K562 (cell line): ENCODE data around the gene PPM1D. TPM values are rescaled to one million over a fixed set of nuclear protein-coding genes. Genes with fewer than 3 reads are reported as not detected.

Experiments
- ATAC-seq: fragments of 200-7000 bp; cut with Tn5 transposase; 3 replicates; pipeline ENCODE4 v1.9.1; 2020; ENCODE audit warnings: moderate library complexity
- BruUV-seq: library from RNA; stranded (reverse); fragments of 400-500 nt; replicated peaks from 2 replicates; lab custom pipeline; 2021; lab: Mats Ljungman, UMichigan
- CTCF ChIA-PET: fragments of 300-600 bp; formaldehyde crosslinking; extraction: SDS; loops from one replicate; lab custom pipeline; 2021; ENCODE audit warnings: low intra/inter-chr PET ratio; lab: Yijun Ruan, JAX
- POLR2A ChIA-PET: fragments of 300-600, 350-650 bp; sonication (Branson Sonifier 250); formaldehyde crosslinking; extraction: SDS; loops from one replicate; lab custom pipeline; 2021; ENCODE audit warnings: antibody characterized with exemption, inconsistent platforms; lab: Yijun Ruan, JAX
- DNase-seq, 4 experiments: peaks; one replicate each; pipeline versions ENCODE4 v3.0.0 to v3.0.0-alpha.2; 2011 to 2018; ENCODE audit warnings: low spot score in 3 of 4, mixed read lengths in 3 of 4; ENCODE audit errors: extremely low read depth in 1 of 4
- FAIRE-seq: peaks from 2 replicates; lab custom pipeline; 2011; peaks lifted over from hg19 to GRCh38; lab: Jason Lieb, UNC
- H2AFZ ChIP-seq: 2 replicates; pipeline ENCODE4 v1.6.0; 2011; ENCODE audit warnings: low read depth, low read length, control low read depth, inconsistent platforms
- H3K27ac ChIP-seq: fragments of 200-600 bp; 3 replicates; pipeline ENCODE4 v1.8.0; 2011; ENCODE audit warnings: low read depth, mild to moderate bottlenecking, control low read depth, inconsistent platforms, low read length, moderate library complexity, mixed read lengths; ENCODE audit errors: extremely low read depth
- H3K27me3 ChIP-seq, 2 experiments: fragments of 300-600 bp in 1 of 2; 2 replicates in 1 of 2; 3 replicates in 1 of 2; pipeline versions ENCODE4 v1.6.0 to v1.8.0; 2011; ENCODE audit warnings: inconsistent platforms in 2 of 2, low read length in 2 of 2, mild to moderate bottlenecking in 1 of 2, mixed read lengths in 1 of 2, moderate library complexity in 1 of 2; ENCODE audit not compliant: control insufficient read depth in 2 of 2, insufficient read depth in 2 of 2
- H3K36me3 ChIP-seq: fragments of 300-600 bp; 3 replicates; pipeline ENCODE4 v1.8.0; 2011; ENCODE audit warnings: mild to moderate bottlenecking, low read length, inconsistent platforms; ENCODE audit not compliant: control insufficient read depth, insufficient read depth
- H3K4me1 ChIP-seq, 2 experiments: fragments of 200-600 bp in 1 of 2; replicated peaks in 1 of 2; 2 replicates in 1 of 2; 3 replicates in 1 of 2; pipeline versions ENCODE4 v1.5.1 to v1.8.0; 2011; ENCODE audit warnings: inconsistent platforms in 2 of 2, low read length in 2 of 2, mild to moderate bottlenecking in 1 of 2, mixed read lengths in 1 of 2, moderate library complexity in 1 of 2; ENCODE audit not compliant: control insufficient read depth in 2 of 2, insufficient read depth in 2 of 2
- H3K4me2 ChIP-seq: 2 replicates; pipeline ENCODE4 v1.6.1; 2011; ENCODE audit warnings: low read length, control low read depth, inconsistent platforms, mixed read lengths; ENCODE audit not compliant: insufficient read depth
- H3K4me3 ChIP-seq: fragments of 200-600 bp; sonication (generic), shearing (Covaris generic); 2 replicates; pipeline ENCODE4 v1.5.1; 2016; ENCODE audit warnings: control low read depth, inconsistent platforms
- H3K79me2 ChIP-seq: fragments of 200-600 bp; 3 replicates; pipeline ENCODE4 v1.8.0; 2011; ENCODE audit warnings: low read length, inconsistent platforms; ENCODE audit not compliant: control insufficient read depth, insufficient read depth
- H3K9ac ChIP-seq, 2 experiments: 2 replicates each; pipeline versions ENCODE4 v1.6.0 to v1.6.1; 2011; ENCODE audit warnings: low read depth in 2 of 2, low read length in 2 of 2, control low read depth in 1 of 2, inconsistent platforms in 1 of 2, mild to moderate bottlenecking in 1 of 2, mixed read lengths in 1 of 2; ENCODE audit not compliant: insufficient read depth in 1 of 2
- H3K9me1 ChIP-seq: one replicate; pipeline ENCODE4 v1.6.0; 2011; ENCODE audit warnings: inconsistent platforms, mild to moderate bottlenecking, low read length, moderate library complexity; ENCODE audit not compliant: control insufficient read depth, insufficient read depth
- H3K9me3 ChIP-seq: replicated peaks from 2 replicates; pipeline ENCODE4 v1.5.1; 2011; ENCODE audit warnings: low read depth, low read length, inconsistent platforms; ENCODE audit not compliant: control insufficient read depth, insufficient read depth
- H4K20me1 ChIP-seq: replicated peaks from 2 replicates; pipeline ENCODE4 v1.6.1; 2011; ENCODE audit warnings: low read length, inconsistent platforms, mixed read lengths; ENCODE audit not compliant: control insufficient read depth, insufficient read depth
- FOXM1 ChIP-seq, 2 experiments: fragments of 450-650 bp in 1 of 2; sonication (generic) in 1 of 2; formaldehyde crosslinking in 1 of 2; IDR thresholded peaks; 2 replicates each; pipeline versions ENCODE4 v1.6.1 to v1.9.0; 2017 to 2022; ENCODE audit warnings: low read depth in 2 of 2, mild to moderate bottlenecking in 2 of 2, missing genetic modification reagents in 1 of 2, moderate library complexity in 1 of 2
- HMG20A ChIP-seq: fragments of 450-650 bp; formaldehyde crosslinking; conservative IDR thresholded peaks from 2 replicates; pipeline ENCODE4 v1.4.0; 2020; ENCODE audit warnings: mild to moderate bottlenecking, mixed read lengths
- ID3 ChIP-seq, 2 experiments: fragments of 250-450 bp in 1 of 2; fragments of 450-650 bp in 1 of 2; sonication (Bioruptor Pico) in 1 of 2; IDR thresholded peaks; 2 replicates each; pipeline versions ENCODE4 v1.6.1 to v1.8.0; 2016 to 2021; ENCODE audit warnings: mild to moderate bottlenecking in 2 of 2, moderate library complexity in 2 of 2, missing compliant biosample characterization in 1 of 2, missing genetic modification characterization in 1 of 2
- NBN ChIP-seq: fragments of 450-650 bp; IDR thresholded peaks from 2 replicates; pipeline ENCODE4 v1.6.1; 2016; ENCODE audit warnings: low read depth, mild to moderate bottlenecking
- NKRF ChIP-seq: fragments of 450-650 bp; IDR thresholded peaks from 2 replicates; pipeline ENCODE4 v1.6.1; 2016; ENCODE audit warnings: borderline replicate concordance
- SMARCA5 ChIP-seq: fragments of 450-650 bp; IDR thresholded peaks from 2 replicates; pipeline ENCODE4 v1.6.1; 2016
- ZEB2 ChIP-seq: fragments of 450-650 bp; IDR thresholded peaks from 2 replicates; pipeline ENCODE4 v1.6.1; 2016
- WGBS: fragments of 100-300 bp; shearing (Covaris generic); methylation state at CpG from one replicate; pipeline ENCODE4 v1.1.6; 2016; ENCODE audit warnings: low coverage, mixed read lengths; ENCODE audit not compliant: insufficient coverage; ENCODE audit errors: missing lambda C conversion rate; 5-methylcytosine and 5-hydroxymethylcytosine counted together
- in situ Hi-C: fragments of 300-500 bp; cut with MboI; formaldehyde crosslinking; loops from 4 replicates; pipeline ENCODE4 v1.15.0; 2018; ENCODE audit warnings: inconsistent platforms, mixed read lengths
- intact Hi-C: fragments of 100-400 bp; cut with micrococcal nuclease; formaldehyde crosslinking; loops from 2 replicates; pipeline ENCODE4 v1.14.2; 2022
- polyA plus RNA-seq, 8 experiments: library from polyadenylated mRNA; depleted of rRNA in 4 of 8; stranded (reverse) in 5 of 8; unstranded in 3 of 8; fragments of >200 nt; fragmentation: Nextera tagmentation in 2 of 8; fragmentation: Illumina TruSeq in 1 of 8; extraction: Ambion mirVana in 2 of 8; extraction: Trizol in 1 of 8; gene quantifications; 2 replicates each; pipeline versions ENCODE4 v1.2.1 to v1.2.3, GENCODE V29; 2011 to 2014; ENCODE audit warnings: inconsistent platforms in 1 of 8, missing spikeins in 1 of 8
- total RNA-seq, 7 experiments: library from RNA; depleted of rRNA in 6 of 7; stranded (reverse); fragments of >200 nt in 6 of 7; fragmentation: Illumina TruSeq in 2 of 7; extraction: Trizol in 2 of 7; gene quantifications; 2 replicates each; pipeline versions ENCODE4 v1.2.1 to v1.2.3, GENCODE V29; 2011 to 2021; ENCODE audit warnings: low replicate concordance in 1 of 7

Gene PPM1D
- total and polyA plus RNA-seq, 9 of the 15 experiments (the other 6 are each of a cell fraction or from before 2014, with no cell fraction given): 2.1 to 19.0 (median 7.8) TPM

- H2AFZ ChIP-seq: peak overlapping the region; percentile 99
- no peaks in the 10 kb centered on the region for H3K9me3 ChIP-seq
- peak overlapping the region; percentile 58 to 96 for H3K9ac ChIP-seq
- POLR2A ChIA-PET: interaction anchor here (0.8 to 1.2 kb wide), 5 partner anchors 10 to 291 kb away, joined by 3 to 6 read pairs (median 5); no protein-coding TSS in a partner anchor
- ATAC-seq (peak; percentile 2), DNase-seq (peak in 2 of 4 experiments; percentile 9 to 11), FAIRE-seq (no peak)
- 2% methylated on average over 6 of the region's 6 CpGs for WGBS
- no peaks in the 10 kb centered on the region for H3K27me3 ChIP-seq
- CTCF ChIA-PET: no interaction called here
- H3K4me2 ChIP-seq: peak overlapping the region; percentile 85
- H3K4me3 ChIP-seq: peak overlapping the region; percentile 64
- H3K27ac ChIP-seq: peak overlapping the region; percentile 24; the same call in 1 of the 3 replicates
- H3K4me1 ChIP-seq: peaks cover 5 to 8% of the 10 kb centered on the region in 2 experiments; a peak in 2 of 5 replicates
- intact Hi-C loops: no loop called here
- in situ Hi-C loops: no loop called here
- H3K79me2 ChIP-seq: no peaks in the 10 kb centered on the region
- no peaks in the 10 kb centered on the region for H3K9me1 ChIP-seq
- no peaks in the 10 kb centered on the region for H3K36me3 ChIP-seq
- TF ChIP-seq SMARCA5: 0 out of 2 replicates have a peak, but pooled peaks have one; percentile 56
- no peak for TF ChIP-seq FOXM1 (IDR thresholded peaks at IDR 0.05; ENCODE audit: low read depth)
- no peak for TF ChIP-seq FOXM1 (CRISPR knock-in tag; IDR thresholded peaks at IDR 0.05; ENCODE audit: low read depth)
- TF ChIP-seq HMG20A (CRISPR knock-in tag): no peak
- 0 out of 2 replicates have a peak, but pooled peaks have one; percentile 12 for TF ChIP-seq ZEB2
- TF ChIP-seq ID3 (CRISPR knock-in tag; IDR thresholded peaks at IDR 0.05): no peak
- 0 out of 2 replicates have a peak, but pooled peaks have one; percentile 22 for TF ChIP-seq ID3 (tag; IDR thresholded peaks at IDR 0.05)
- 0 out of 2 replicates have a peak, but pooled peaks have one; percentile 10 for TF ChIP-seq NBN
- TF ChIP-seq NKRF: peak; percentile 12; the same call in 1 of the 2 replicates
- no peaks in the 10 kb centered on the region for H4K20me1 ChIP-seq
- no TSS peak for BruUV-seq
Measured at GRCh38 chr17:60678118-60678444, 78.1 kb downstream of the PPM1D start.
